ENCODE data around the gene CTU2. TPM values are rescaled to one million over a fixed set of nuclear protein-coding genes. Genes with fewer than 3 reads are reported as not detected.

The CTU2 gene
- total and polyA plus RNA-seq, 2 donors (not counting 1 experiment from before 2014, with no cell fraction given), result 18.4 to 23.7 TPM

DNA sequence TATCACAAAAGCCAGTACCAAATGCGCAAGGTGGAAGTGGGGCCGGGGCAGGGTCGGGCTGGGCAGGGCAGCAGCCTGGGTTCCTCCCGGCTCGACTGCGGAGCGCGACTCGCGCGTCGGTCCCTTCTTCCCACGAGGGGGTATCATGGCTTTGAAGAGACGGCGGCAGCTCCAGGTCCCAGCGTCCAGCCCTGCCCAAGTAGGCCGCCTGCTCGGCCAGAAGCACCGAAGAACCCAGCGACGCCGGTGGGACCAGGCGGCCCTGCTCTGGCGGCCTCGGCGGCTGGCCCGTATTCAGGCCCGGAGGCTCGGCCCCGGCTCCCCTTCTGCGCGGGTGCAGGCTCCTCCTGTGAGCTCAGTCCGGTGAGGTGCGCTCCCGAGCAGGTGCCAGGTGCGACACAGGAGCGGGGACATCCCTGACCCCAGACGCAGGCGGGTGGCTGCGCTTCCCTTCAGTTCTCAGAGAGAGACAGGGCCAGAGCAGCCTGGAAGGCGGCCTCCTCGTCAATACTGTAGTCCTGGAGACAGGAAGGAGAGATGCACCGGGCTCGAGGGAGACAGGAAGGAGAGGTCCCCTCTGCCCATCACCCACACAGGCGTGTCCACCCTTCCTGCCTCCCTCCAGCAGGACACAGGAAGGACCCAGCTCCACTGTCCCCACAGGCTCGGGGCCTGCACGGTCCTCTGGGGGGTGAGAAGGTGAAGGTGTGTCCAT, 9.0 kb upstream of the CTU2 start:
- H3K4me1 Mint-ChIP-seq, result peaks cover 51% of the 10 kb centered on the region
- ATAC-seq (ENCODE audit: low read depth), result no peak
- H3K36me3 ChIP-seq (replicated peaks in 1 of 2; ENCODE audit: control extremely low read depth in 1 of 2, control insufficient read depth in 1 of 2, extremely low read depth in 1 of 2, insufficient read depth in 2 of 2, low read length in 1 of 2), result peaks cover 0 to 49% of the 10 kb centered on the region in 2 experiments

More for the DNA sequence above, 9.0 kb upstream of the CTU2 start:
- TF ChIP-seq EZH2 (IDR thresholded peaks at IDR 0.05; ENCODE audit: borderline replicate concordance, insufficient read depth, low read depth, low read length, poor library complexity, severe bottlenecking) (no peak), CTCF (IDR thresholded peaks at IDR 0.05) (no peak)
- no peaks in the 10 kb centered on the region for H3K27me3 Mint-ChIP-seq
- H4K20me1 ChIP-seq (ENCODE audit: control insufficient read depth, insufficient read depth, low read length, poor library complexity, severe bottlenecking), result peaks cover 23% of the 10 kb centered on the region
- peaks cover 40 to 72% of the 10 kb centered on the region in 2 donors for H3K4me1 ChIP-seq (ENCODE audit: control insufficient read depth in 2 of 2, insufficient read depth in 2 of 2, low read length in 2 of 2)
- H3K9ac ChIP-seq (ENCODE audit: low read length), result no peak overlapping the region
- no peaks in the 10 kb centered on the region for H3K27me3 ChIP-seq (replicated peaks in 1 of 4; ENCODE audit: control extremely low read depth in 1 of 4, control insufficient read depth in 3 of 4, insufficient read depth in 4 of 4, low read length in 3 of 4)
- 96% methylated on average over 39 of the region's 47 CpGs for WGBS (ENCODE audit: insufficient coverage)
- H3K79me2 ChIP-seq (ENCODE audit: control insufficient read depth, insufficient read depth, low read length), result peaks cover 49% of the 10 kb centered on the region
- no peak overlapping the region for H3K4me3 Mint-ChIP-seq
- POLR2A ChIA-PET, result no interaction called here
- H3K4me3 ChIP-seq (ENCODE audit: control extremely low read depth in 1 of 5, extremely low read depth in 1 of 5, insufficient read depth in 1 of 5, low read depth in 2 of 5, low read length in 4 of 5), result no peak overlapping the region
- no peak overlapping the region for H3K27ac ChIP-seq (ENCODE audit: low read length in 2 of 2)
- intact Hi-C loops (cut with micrococcal nuclease), result no loop called here
- no peak overlapping the region for H2AFZ ChIP-seq (ENCODE audit: insufficient read depth, low read depth, low read length, poor library complexity, severe bottlenecking)
- no peak for DNase-seq
- CTCF ChIA-PET, result no interaction called here
- peak overlapping the region; percentile 25 for H3K4me2 ChIP-seq (replicated peaks; ENCODE audit: low read depth, low read length, poor library complexity, severe bottlenecking)
- H3K27ac Mint-ChIP-seq, result peak overlapping the region; percentile 61
- H3K9me3 ChIP-seq (ENCODE audit: control extremely low read depth in 1 of 3, control insufficient read depth in 2 of 3, insufficient read depth in 1 of 3, low read length in 2 of 3), result no peaks in the 10 kb centered on the region
- H3K9me3 Mint-ChIP-seq (ENCODE audit: insufficient read depth), result no peaks in the 10 kb centered on the region
